Gastrocnemius medialis (tissue), 4 donors: ENCODE data around the gene FCHSD2.

Source experiments
- POLR2A ChIP-seq, 2 donors: fragments of 450-650 bp; IDR thresholded peaks; one replicate each; pipeline ENCODE4 v1.6.1; 2017; ENCODE audit warnings: antibody characterized with exemption in 2 of 2, mild to moderate bottlenecking in 2 of 2, moderate library complexity in 2 of 2
- TF ChIP-seq, protein P1 (sequence below), 5 experiments: fragments of 450-650 bp in 3 of 5; fragments of 200-600 bp in 2 of 5; sonication (generic) in 2 of 5; IDR thresholded peaks in 4 of 5; conservative IDR thresholded peaks in 1 of 5; 1 replicate in 4 of 5; 2 replicates in 1 of 5; pipeline ENCODE4 v1.5.1; 2016 to 2019; ENCODE audit warnings: antibody characterized with exemption in 5 of 5, mild to moderate bottlenecking in 3 of 5, moderate library complexity in 3 of 5

DNA sequence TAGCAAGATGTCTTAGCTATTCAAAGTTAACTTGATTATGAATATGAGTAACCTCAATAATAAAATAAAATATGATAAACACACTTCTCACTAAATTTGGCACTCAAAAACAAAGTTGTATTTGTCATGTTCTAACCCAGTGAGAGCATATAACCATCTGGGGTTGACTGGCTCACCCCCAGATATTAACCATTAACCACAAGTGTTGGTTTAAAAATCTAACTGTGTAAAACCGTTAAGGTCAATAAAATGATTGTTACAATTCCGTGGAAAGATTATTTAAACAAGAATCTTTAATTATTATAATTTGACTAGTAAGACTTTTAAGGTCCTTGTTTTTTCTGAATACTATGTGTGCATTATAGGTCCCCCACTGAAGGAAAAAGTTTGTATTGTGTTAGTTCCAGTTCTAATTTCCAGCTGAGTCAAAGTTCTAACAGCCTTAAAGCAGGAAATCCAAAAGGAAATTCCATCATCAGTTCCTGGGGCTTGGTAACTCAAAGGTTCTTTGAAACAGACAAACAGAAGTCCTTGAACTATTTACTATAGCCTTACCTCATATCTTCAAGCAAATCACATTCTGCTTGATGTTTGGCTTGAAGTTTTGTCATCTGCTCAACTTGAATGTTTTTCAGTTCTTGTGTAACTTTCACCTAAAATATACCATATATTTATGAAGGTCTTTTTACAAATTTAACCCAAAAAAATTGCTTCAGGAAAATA, 2.5 kb downstream of the FCHSD2 start:
- TF ChIP-seq, protein P1, sequence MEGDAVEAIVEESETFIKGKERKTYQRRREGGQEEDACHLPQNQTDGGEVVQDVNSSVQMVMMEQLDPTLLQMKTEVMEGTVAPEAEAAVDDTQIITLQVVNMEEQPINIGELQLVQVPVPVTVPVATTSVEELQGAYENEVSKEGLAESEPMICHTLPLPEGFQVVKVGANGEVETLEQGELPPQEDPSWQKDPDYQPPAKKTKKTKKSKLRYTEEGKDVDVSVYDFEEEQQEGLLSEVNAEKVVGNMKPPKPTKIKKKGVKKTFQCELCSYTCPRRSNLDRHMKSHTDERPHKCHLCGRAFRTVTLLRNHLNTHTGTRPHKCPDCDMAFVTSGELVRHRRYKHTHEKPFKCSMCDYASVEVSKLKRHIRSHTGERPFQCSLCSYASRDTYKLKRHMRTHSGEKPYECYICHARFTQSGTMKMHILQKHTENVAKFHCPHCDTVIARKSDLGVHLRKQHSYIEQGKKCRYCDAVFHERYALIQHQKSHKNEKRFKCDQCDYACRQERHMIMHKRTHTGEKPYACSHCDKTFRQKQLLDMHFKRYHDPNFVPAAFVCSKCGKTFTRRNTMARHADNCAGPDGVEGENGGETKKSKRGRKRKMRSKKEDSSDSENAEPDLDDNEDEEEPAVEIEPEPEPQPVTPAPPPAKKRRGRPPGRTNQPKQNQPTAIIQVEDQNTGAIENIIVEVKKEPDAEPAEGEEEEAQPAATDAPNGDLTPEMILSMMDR (IDR thresholded peaks at IDR 0.05 in 4 of 5, conservative IDR thresholded peaks at IDR 0.05 in 1 of 5), result no peak
- peak; percentile 15 to 25 for TF ChIP-seq POLR2A (IDR thresholded peaks at IDR 0.05)
